Mesenchymal stem cell (in vitro differentiated cells and primary cell): ENCODE measurements around the gene STC2.

Experiments used
- DNase-seq: peaks from one replicate; pipeline ENCODE4 v3.0.0-alpha.2; 2013
- H2AFZ ChIP-seq: one replicate; pipeline ENCODE4 v1.6.1; 2013; ENCODE audit warnings: low read depth, mild to moderate bottlenecking, control low read depth, inconsistent platforms, low read length, moderate library complexity
- H2AK5ac ChIP-seq: 2 replicates; pipeline ENCODE4 v1.6.1; 2013; ENCODE audit warnings: low read length, moderate library complexity, mild to moderate bottlenecking, inconsistent platforms; ENCODE audit not compliant: severe bottlenecking
- H2BK120ac ChIP-seq: one replicate; pipeline ENCODE4 v1.6.1; 2013; ENCODE audit warnings: low read depth, mild to moderate bottlenecking, inconsistent platforms, low read length, moderate library complexity
- H2BK12ac ChIP-seq, 2 experiments: one replicate each; pipeline ENCODE4 v1.6.1; 2013; ENCODE audit warnings: inconsistent platforms in 2 of 2, low read length in 2 of 2, mild to moderate bottlenecking in 2 of 2, moderate library complexity in 2 of 2, control low read depth in 1 of 2
- H2BK15ac ChIP-seq: one replicate; pipeline ENCODE4 v1.6.1; 2013; ENCODE audit warnings: mild to moderate bottlenecking, low read depth, inconsistent platforms; ENCODE audit not compliant: poor library complexity, severe bottlenecking
- H2BK5ac ChIP-seq: 2 replicates; pipeline ENCODE4 v1.6.1; 2013; ENCODE audit warnings: low read depth, mild to moderate bottlenecking, low read length, control low read depth, inconsistent platforms; ENCODE audit not compliant: poor library complexity, severe bottlenecking
- H3K14ac ChIP-seq, 2 experiments: one replicate each; pipeline ENCODE4 v1.6.1; 2013; ENCODE audit warnings: inconsistent platforms in 2 of 2, low read length in 2 of 2, control low read depth in 1 of 2, mild to moderate bottlenecking in 1 of 2, moderate library complexity in 1 of 2
- H3K18ac ChIP-seq, 2 experiments: one replicate each; pipeline ENCODE4 v1.6.1; 2013; ENCODE audit warnings: inconsistent platforms in 2 of 2, low read length in 2 of 2, control low read depth in 1 of 2, low read depth in 1 of 2, mild to moderate bottlenecking in 1 of 2
- H3K23ac ChIP-seq, 2 experiments: one replicate each; pipeline ENCODE4 v1.6.1; 2013; ENCODE audit warnings: inconsistent platforms in 2 of 2, low read length in 2 of 2, mild to moderate bottlenecking in 2 of 2, moderate library complexity in 2 of 2, control low read depth in 1 of 2
- H3K27ac ChIP-seq: 2 replicates; pipeline ENCODE4 v1.5.1; 2013; ENCODE audit warnings: mild to moderate bottlenecking, moderate library complexity, low read length, control low read depth, inconsistent platforms; ENCODE audit not compliant: poor library complexity, severe bottlenecking
- H3K27me3 ChIP-seq, 2 experiments: 2 replicates each; pipeline versions ENCODE4 v1.6.1 to v1.7.0; 2013; ENCODE audit warnings: low read length in 2 of 2, mild to moderate bottlenecking in 2 of 2, moderate library complexity in 2 of 2, control low read depth in 1 of 2, inconsistent platforms in 1 of 2; ENCODE audit not compliant: control insufficient read depth in 1 of 2, insufficient read depth in 1 of 2
- H3K36me3 ChIP-seq, 2 experiments: 2 replicates each; pipeline versions ENCODE4 v1.6.1 to v1.7.0; 2013; ENCODE audit warnings: low read length in 2 of 2, control low read depth in 1 of 2, inconsistent platforms in 1 of 2, low read depth in 1 of 2, mild to moderate bottlenecking in 1 of 2; ENCODE audit not compliant: insufficient read depth in 2 of 2, control insufficient read depth in 1 of 2
- H3K4ac ChIP-seq, 2 experiments: one replicate each; pipeline ENCODE4 v1.6.1; 2013; ENCODE audit warnings: inconsistent platforms in 2 of 2, low read length in 2 of 2, mild to moderate bottlenecking in 2 of 2, moderate library complexity in 2 of 2, control low read depth in 1 of 2, low read depth in 1 of 2
- H3K4me1 ChIP-seq: 2 replicates; pipeline ENCODE4 v1.6.1; 2013; ENCODE audit warnings: low read depth, low read length, control low read depth; ENCODE audit not compliant: control insufficient read depth, insufficient read depth
- H3K4me2 ChIP-seq: 2 replicates; pipeline ENCODE4 v1.6.1; 2013; ENCODE audit warnings: low read length, mild to moderate bottlenecking, inconsistent platforms; ENCODE audit not compliant: poor library complexity, severe bottlenecking
- H3K4me3 ChIP-seq, 2 experiments: 2 replicates each; pipeline versions ENCODE4 v1.5.1 to v1.7.0; 2013; ENCODE audit warnings: low read length in 2 of 2, mild to moderate bottlenecking in 2 of 2, control low read depth in 1 of 2, low read depth in 1 of 2; ENCODE audit not compliant: insufficient read depth in 1 of 2
- H3K79me1 ChIP-seq: replicated peaks from 2 replicates; pipeline ENCODE4 v1.6.1; 2013; ENCODE audit warnings: mild to moderate bottlenecking, control low read depth, low read length, inconsistent platforms; ENCODE audit not compliant: poor library complexity, severe bottlenecking
- H3K9ac ChIP-seq: 2 replicates; pipeline ENCODE4 v1.7.0; 2013; ENCODE audit warnings: mild to moderate bottlenecking, low read length, moderate library complexity
- H3K9me3 ChIP-seq: 2 replicates; pipeline ENCODE4 v1.7.0; 2013; ENCODE audit warnings: mild to moderate bottlenecking, low read length; ENCODE audit not compliant: control insufficient read depth
- H4K8ac ChIP-seq: one replicate; pipeline ENCODE4 v1.6.1; 2013; ENCODE audit warnings: inconsistent platforms, mild to moderate bottlenecking, low read length, moderate library complexity
- H4K91ac ChIP-seq: one replicate; pipeline ENCODE4 v1.6.1; 2013; ENCODE audit warnings: mild to moderate bottlenecking, low read length, inconsistent platforms
- WGBS: methylation state at CpG from one replicate; pipeline ENCODE4 v1.1.7; 2013; ENCODE audit warnings: mixed read lengths; 5-methylcytosine and 5-hydroxymethylcytosine counted together

The STC2 gene

DNA sequence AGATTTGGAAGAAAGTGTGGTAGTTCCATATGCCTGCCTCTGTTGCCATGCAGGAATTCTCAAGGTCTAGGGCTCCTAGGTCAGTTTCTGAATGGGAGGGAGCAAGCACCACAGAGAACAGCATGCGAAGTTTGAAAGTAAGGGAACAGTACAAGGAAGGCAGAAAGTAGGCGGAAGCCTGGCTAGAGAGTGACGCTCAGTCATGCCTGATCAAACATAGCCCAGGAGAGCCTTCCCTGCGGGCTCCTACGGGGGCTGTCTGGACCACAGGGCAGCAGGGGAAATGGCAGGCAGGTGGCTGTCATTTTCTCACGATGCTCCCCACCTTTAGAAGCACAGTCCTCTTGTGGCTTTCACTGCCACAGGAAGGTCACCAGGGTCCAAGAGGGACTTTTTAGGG is 12.8 kb upstream of the STC2 start:
- H3K4me2 ChIP-seq: no peak overlapping the region
- no peak overlapping the region for H4K91ac ChIP-seq
- H3K9me3 ChIP-seq: no peaks in the 10 kb centered on the region
- no peak overlapping the region for H3K23ac ChIP-seq
- H4K8ac ChIP-seq: no peak overlapping the region
- H3K79me1 ChIP-seq: no peaks in the 10 kb centered on the region
- H3K27me3 ChIP-seq: no peaks in the 10 kb centered on the region
- H3K4me1 ChIP-seq: peaks cover 5% of the 10 kb centered on the region
- 86% methylated on average over 6 of the region's 6 CpGs for WGBS
- H2BK5ac ChIP-seq: no peak overlapping the region
- no peak overlapping the region for H2AFZ ChIP-seq
- H3K14ac ChIP-seq: no peak overlapping the region
- H3K4ac ChIP-seq: no peak overlapping the region
- H3K36me3 ChIP-seq: no peaks in the 10 kb centered on the region
- no peak overlapping the region for H2AK5ac ChIP-seq
- no peak overlapping the region for H3K4me3 ChIP-seq
- no peak overlapping the region for H2BK120ac ChIP-seq
- no peak for DNase-seq
- no peak overlapping the region for H3K27ac ChIP-seq
- H2BK15ac ChIP-seq: no peak overlapping the region
- no peak overlapping the region for H2BK12ac ChIP-seq
- no peak overlapping the region for H3K9ac ChIP-seq
- H3K18ac ChIP-seq: no peak overlapping the region

DNA sequence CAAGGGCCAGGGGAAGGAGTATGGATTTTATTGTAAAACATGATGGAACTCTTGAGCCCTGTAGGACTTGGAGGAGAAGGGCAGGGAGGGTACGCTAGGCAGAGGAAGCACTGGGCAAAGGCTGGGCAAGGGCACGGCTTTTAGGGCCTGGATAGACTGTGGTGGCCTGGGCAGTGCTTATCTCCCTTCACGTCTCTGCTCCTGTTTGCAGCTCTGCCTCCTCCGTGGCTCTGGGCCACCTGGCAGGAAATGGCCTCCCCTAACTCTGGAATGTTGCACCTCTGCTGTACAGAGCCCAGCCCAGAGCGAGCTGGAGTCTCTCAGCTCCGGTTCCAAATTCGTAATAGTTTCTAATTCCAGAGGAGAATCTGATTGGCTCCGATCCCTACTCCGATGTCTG is 12.2 kb upstream of the STC2 start:
- Histone ChIP-seq H3K9me3 (no peaks in the 10 kb centered on the region), H3K27ac (no peak overlapping the region)

DNA sequence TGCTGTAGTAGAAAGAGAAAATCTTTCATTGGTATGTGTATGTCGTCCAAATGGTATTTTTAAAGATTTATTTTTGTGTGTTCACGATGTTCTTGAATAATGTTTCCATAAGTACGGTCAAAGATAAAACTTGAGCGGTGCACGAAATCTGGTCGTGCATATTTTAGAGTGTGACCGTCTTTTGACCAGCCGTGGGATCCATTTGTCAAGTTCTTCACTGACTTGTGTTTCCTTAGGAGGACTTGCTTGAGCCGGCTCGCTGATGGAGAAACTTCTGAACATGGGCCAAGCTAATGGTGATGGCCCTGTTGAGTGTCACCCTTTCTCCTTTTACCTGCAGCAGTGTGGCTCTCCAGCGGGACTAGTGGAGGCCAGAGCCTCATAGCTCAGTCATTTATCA is 11.1 kb upstream of the STC2 start:
- Histone ChIP-seq H3K4me3 (no peak overlapping the region), H4K8ac (no peak overlapping the region), H2BK5ac (no peak overlapping the region)

More for the DNA sequence above, 12.2 kb upstream of the STC2 start:
- no peak overlapping the region for H3K4me3 ChIP-seq
- H3K4me2 ChIP-seq: no peak overlapping the region
- no peak overlapping the region for H2BK120ac ChIP-seq
- H3K9ac ChIP-seq: no peak overlapping the region
- no peak overlapping the region for H3K4ac ChIP-seq
- no peaks in the 10 kb centered on the region for H3K79me1 ChIP-seq
- no peak overlapping the region for H2AFZ ChIP-seq
- no peak for DNase-seq
- H4K8ac ChIP-seq: no peak overlapping the region
- H2BK15ac ChIP-seq: no peak overlapping the region
- no peak overlapping the region for H2AK5ac ChIP-seq
- H3K27me3 ChIP-seq: no peaks in the 10 kb centered on the region
- 79% methylated on average over 9 of the region's 9 CpGs for WGBS
- no peak overlapping the region for H2BK12ac ChIP-seq
- no peak overlapping the region for H3K18ac ChIP-seq
- no peak overlapping the region for H4K91ac ChIP-seq
- H3K14ac ChIP-seq: no peak overlapping the region
- no peak overlapping the region for H3K23ac ChIP-seq
- no peaks in the 10 kb centered on the region for H3K36me3 ChIP-seq
- peaks cover 5% of the 10 kb centered on the region for H3K4me1 ChIP-seq
- H2BK5ac ChIP-seq: no peak overlapping the region

DNA sequence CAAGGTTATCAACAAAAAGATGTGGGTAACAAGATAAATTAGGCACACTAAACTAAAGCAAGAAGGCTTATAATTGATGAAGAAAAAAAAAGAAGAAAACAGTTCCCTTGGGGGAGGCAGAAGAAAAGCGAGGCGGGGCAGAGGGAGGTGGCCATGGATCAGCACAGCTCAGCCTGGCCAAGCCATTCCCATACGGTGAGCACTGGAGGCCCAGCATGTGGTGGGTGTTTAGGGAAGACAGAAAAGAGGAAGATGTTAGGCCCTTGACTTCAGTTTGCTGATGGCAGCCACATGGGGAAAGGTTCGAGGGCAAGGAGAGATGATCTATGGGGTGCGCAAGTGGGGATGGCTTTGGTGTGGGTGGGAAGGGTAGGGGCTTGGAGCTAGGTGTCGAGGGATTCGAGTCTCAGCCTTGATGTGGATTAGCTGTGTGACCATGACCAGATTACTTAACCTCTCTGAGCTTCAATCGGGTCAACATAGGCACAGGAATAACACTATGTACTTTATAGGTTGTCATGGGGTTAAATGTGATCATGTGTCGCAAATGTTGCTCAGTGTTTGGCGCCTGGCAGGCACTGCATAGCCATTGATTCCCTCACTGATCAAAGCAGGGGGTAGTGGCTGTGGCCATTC is 10.3 kb upstream of the STC2 start:
- no peak overlapping the region for H3K4ac ChIP-seq
- H3K4me3 ChIP-seq: no peak overlapping the region
- H2BK5ac ChIP-seq: no peak overlapping the region
- H2AFZ ChIP-seq: no peak overlapping the region
- DNase-seq: no peak
- H2AK5ac ChIP-seq: no peak overlapping the region
- H3K9me3 ChIP-seq: no peaks in the 10 kb centered on the region
- no peak overlapping the region for H3K23ac ChIP-seq
- H3K4me1 ChIP-seq: peaks cover 5% of the 10 kb centered on the region
- H3K27me3 ChIP-seq: no peaks in the 10 kb centered on the region
- no peak overlapping the region for H3K27ac ChIP-seq
- no peaks in the 10 kb centered on the region for H3K79me1 ChIP-seq
- H3K14ac ChIP-seq: no peak overlapping the region
- no peak overlapping the region for H2BK12ac ChIP-seq
- no peak overlapping the region for H4K91ac ChIP-seq
- H3K9ac ChIP-seq: no peak overlapping the region
- H4K8ac ChIP-seq: no peak overlapping the region
- H3K18ac ChIP-seq: peak overlapping the region in 1 of 2 experiments; percentile 6
- no peak overlapping the region for H2BK15ac ChIP-seq
- no peaks in the 10 kb centered on the region for H3K36me3 ChIP-seq
- no peak overlapping the region for H2BK120ac ChIP-seq
- WGBS: 98% methylated on average over 10 of the region's 10 CpGs
- H3K4me2 ChIP-seq: no peak overlapping the region

More for the DNA sequence above, 11.1 kb upstream of the STC2 start:
- H2AK5ac ChIP-seq: no peak overlapping the region
- H3K9me3 ChIP-seq: no peaks in the 10 kb centered on the region
- peak overlapping the region; percentile 0 for H2BK15ac ChIP-seq
- 95% methylated on average over 11 of the region's 11 CpGs for WGBS
- no peak overlapping the region for H4K91ac ChIP-seq
- no peak overlapping the region for H3K27ac ChIP-seq
- H3K4ac ChIP-seq: no peak overlapping the region
- H2AFZ ChIP-seq: no peak overlapping the region
- peak overlapping the region in 1 of 2 experiments; percentile 34 for H2BK12ac ChIP-seq
- H3K9ac ChIP-seq: no peak overlapping the region
- H2BK120ac ChIP-seq: no peak overlapping the region
- H3K4me1 ChIP-seq: peaks cover 5% of the 10 kb centered on the region
- H3K4me2 ChIP-seq: no peak overlapping the region
- H3K36me3 ChIP-seq: no peaks in the 10 kb centered on the region
- no peak overlapping the region for H3K18ac ChIP-seq
- no peak for DNase-seq
- no peaks in the 10 kb centered on the region for H3K79me1 ChIP-seq
- H3K14ac ChIP-seq: no peak overlapping the region
- no peaks in the 10 kb centered on the region for H3K27me3 ChIP-seq
- no peak overlapping the region for H3K23ac ChIP-seq
